ENCODE data around the gene ARHGAP29.
"Not testable (repeated sequence)": the region's sequence is repeated elsewhere in the genome, so short reads cannot be mapped to it uniquely, and the experiment has no call there.

ARHGAP29 gene

DNA sequence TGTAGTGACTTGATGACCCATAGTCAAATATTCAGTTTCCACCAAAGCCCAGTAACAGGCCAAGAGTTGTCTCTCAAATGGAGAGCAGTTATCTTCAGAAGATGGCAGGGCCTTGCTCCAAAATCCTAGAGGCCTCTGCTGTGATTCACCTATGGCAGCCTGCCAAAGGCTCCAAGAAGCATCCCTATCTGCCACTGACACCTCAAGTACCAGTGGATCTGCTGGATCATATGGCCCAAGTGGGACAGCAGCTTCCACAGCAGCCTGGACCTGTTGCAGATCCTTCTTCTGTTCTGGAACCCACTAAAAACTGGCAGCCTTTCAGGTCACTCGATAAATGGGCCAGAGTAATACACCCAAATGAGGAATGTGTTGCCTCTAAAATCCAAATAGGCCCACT is 73.3 kb downstream of the ARHGAP29 start:
- not testable (repeated sequence) for DNase-seq

DNA sequence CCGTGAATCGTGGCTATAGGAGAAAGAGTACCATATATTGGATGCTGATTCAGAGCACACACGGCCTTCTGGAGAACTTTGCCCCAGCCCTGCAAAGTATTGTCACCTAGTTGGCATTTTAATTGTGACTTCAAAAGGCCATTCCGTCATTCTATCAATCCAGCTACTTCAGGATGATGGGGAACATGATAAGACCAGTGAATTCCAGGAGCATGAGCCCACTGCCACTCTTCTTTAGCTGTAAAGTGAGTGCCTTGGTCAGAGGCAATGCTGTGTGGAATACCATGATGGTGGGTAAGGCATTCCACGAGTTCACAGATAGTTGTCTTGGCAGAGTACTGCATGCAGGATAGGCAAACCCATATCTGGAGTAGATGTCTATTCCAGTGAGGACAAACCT is 74.1 kb downstream of the ARHGAP29 start:
- not testable (repeated sequence) for DNase-seq

DNA sequence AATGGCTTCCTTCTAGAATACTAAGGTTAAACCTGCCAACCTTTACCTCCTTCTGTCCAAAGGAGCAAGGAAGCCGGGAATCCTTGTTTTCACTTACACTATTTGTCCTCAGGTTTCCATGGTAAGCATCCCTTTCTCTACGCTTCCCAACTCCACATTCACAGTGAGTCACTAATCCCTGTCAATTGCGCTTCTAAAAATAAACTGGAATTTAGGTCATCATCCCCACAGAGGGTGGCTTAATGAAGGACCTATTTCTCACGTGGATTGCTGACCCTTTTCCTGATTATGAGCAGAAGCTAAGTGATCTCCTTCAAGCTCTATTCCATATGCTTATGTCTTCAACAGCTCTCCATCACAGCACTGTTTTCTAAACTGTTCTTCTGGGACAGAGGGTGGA is 76.6 kb downstream of the ARHGAP29 start:
- DNase-seq: no peak

DNA sequence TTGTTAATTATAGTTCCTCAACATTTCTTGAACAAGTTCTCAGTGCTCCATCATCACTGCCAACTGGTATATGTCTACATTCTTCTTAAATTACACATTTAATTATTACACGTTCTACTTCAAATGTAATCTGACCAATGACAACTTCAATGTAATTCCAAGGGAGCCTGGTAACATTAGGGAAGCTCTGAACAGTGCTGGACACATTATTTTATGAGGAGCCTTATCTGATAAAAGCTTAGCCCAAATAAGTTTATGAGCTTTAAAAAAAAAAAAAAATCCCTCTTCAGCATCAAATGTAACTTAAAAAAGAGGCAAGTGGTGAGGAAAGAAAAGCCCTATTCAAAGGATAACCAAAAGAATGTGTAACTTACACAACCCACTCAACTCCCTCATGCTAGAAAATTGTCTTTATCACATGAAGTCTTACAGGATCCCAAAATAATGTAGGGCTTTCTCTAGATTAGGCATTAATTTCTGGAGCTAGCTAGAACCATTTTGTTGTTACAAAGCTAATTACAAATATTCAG is 81.2 kb downstream of the ARHGAP29 start:
- no peak for DNase-seq

DNA sequence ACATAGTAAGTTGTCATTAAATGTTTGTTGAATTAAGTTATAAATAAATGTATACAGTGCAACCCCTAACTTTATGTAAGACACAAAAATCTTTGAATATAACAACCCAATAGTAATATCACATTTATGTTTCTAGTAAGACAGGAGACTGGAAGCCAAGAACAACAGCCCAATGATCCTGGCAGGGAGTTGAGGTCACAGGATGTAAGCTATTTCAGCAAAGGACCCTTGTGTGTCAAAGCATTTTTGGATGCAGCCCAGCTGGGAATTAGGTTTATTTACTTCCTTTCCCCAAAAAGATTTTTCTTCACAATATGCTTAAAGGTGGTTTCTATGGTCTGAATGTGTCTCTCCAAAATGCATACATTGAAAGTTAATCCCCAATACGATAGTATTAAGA is 82.4 kb downstream of the ARHGAP29 start:
- no peak for DNase-seq

DNA sequence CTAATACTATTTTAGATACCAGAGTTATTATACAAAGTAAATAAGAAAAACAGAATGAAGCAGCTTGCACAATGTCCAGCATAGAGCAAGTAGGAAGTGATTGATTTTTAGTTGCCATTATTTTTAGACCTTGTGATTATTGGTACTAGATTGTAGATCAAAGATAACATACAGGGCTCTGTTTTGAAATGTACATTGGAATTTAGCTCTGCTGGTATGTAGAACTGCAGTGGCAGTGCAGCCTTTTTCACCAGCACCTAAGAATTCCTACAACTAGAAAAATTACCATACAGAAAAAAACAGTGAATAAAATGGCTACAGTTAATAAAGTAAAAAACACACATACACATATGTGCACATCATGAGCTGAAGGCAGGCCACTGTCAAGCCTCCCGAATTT is 84.3 kb downstream of the ARHGAP29 start:
- DNase-seq: no peak

DNA sequence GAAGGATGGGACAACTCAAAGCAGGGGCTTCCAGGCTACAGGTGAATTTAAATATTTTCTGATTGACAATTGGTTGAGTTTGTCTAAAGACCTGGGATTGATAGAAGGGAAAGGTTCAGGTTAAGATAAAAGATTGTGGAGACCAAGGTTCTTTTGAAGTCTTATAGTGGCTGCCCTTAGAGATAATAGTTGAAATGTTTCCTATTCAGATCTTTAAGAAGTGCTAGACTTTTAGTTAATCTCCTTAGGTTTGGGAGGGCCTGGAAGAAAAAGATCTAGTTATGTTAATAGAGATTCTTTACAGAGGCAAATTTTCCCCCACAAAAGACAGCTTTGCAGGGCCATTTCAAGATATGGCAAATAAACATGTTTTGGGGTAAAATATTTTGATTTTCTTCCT is 88.2 kb downstream of the ARHGAP29 start:
- not testable (repeated sequence) for DNase-seq

DNA sequence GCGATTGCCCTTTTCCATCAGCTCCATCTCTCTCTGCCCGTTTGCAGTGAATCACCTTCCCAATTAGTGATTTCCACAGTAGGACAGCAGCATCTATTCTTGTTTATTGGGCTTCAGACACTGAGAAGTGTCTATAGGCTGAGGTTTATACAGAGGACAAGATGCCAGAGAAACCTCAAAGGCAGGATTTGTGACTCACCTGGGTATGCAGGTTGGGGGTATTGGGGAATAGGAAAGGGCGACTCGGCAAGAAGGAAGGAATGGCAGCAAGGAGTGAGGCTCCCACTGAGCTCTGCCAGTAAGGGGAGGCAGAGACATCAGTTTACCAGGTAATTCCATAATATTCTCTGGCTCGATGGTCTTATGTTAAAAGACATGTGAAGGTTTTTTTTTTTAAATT is 91.1 kb downstream of the ARHGAP29 start:
- DNase-seq: no peak

DNA sequence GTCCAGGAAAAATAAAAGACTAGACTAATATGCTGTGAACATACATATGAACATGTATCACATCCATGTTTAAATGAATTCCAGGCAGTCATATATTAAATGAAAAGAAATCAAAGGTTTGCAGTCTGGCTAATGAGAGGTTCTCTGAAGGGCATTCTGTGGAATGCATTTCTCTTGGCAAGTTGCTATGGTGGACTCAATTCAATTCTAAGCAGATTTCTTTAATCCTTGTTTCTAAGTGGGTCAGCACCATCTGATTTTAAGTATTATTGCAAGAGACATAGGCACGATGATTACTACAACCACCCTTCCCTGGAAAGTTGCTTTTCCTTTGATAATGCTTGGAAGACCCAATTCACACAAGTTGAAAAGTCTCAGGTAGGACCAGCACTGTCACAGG is 92.5 kb downstream of the ARHGAP29 start:
- no peak for DNase-seq

DNA sequence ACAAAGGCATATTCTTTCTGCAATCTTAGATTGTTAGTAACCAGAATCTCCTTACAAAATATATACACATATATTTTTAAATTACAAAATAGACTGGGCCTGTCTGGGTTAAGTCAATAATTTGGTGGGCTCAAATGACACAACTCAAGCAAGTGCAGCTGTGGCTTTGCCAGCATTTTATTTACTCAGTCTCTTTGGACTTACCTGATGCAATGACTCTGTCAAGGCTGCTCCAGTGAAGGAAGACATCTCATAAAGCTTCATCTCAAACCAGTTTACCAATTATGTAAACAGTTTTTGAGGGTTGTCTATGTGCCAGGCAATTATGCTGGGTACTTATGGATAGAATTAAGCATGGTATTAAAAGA is 93.6 kb downstream of the ARHGAP29 start:
- no peak for DNase-seq

DNA sequence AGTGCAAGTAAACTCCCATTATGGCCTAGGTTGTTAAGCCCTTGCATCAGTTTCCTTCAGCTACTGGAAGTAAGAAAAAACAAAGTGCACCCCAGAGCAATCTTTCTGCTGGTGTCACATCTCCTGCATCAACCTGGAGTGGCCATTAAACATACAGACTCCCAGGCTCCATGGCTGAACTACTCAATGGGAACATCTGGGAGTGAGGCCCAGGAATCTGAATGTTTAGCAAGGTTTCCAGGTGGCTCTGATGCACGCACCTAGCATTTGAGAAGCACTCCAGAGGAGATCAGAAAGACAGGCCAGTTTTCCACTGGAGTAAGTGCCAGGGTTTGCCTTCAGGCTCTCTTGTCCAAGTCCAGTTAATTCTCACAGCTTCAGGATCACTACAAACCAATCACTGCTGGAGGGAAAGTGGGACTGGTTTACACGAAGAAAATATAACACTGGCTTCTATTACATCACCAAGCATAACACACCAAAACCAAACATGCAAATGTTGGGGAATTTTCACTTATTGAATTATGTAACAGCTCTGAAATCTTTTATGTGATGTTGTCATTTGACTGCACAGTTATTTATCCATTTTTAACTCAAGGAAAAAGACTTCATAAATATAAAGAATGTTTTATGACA is 94.1 kb downstream of the ARHGAP29 start:
- no peak for DNase-seq

DNA sequence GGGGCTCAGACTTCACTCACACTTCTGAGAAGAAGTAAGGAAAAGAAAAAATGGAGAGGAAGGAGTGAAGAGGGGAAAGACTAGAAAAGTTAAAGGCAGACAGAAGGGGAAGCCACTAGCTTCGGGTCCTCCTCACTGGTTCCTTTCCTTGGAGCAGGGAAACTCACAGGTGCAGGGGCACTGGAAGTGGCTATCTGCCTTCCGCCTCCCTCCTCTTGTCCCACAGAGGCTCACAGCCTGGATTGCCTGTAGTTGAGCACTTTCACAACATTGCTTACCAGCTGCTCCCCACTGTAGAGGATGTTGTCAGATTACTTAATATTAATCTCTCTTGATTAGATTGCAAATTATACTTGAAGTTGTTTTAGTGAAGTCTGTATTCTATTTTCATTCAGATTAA is 94.8 kb downstream of the ARHGAP29 start:
- no peak for DNase-seq

DNA sequence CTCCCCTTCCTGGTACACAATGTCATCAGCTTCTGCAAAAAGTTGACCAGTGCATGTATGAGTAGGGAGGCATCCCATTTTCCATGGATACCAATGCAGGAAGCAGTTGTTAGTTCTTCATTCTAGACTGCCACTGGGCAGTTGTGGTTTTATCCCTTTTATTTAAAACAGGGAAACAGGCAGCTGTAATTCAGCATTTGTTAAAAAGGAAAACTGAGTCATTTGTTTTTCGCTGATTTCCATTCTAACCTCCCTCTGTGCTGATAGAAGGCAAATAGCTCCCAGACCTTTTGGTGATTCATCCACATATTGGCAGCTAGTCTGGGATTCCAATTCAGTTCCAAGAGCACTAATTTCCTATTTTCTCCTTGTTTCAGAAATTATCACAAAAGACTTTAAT is 95.4 kb downstream of the ARHGAP29 start:
- no peak for DNase-seq

DNA sequence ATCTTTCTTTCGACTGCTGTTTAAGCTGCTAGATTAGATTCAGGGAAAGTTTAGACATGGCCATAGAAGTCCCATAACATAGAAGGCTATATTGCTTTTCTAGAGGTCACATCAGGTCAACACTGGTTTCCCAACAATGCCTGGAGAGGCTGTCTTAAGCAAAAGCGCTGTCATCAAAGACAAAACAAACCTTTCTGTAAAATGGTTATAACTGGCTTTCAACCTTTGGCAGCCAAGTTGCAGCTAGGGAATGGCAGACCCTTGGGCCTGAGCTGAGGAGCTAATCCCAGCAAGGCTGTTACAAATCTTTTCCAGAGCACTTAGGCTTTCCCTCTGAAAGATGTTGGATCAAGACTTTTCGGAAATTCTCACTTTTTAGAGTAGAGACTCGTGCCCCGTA is 105.3 kb downstream of the ARHGAP29 start:
- DNase-seq: no peak

DNA sequence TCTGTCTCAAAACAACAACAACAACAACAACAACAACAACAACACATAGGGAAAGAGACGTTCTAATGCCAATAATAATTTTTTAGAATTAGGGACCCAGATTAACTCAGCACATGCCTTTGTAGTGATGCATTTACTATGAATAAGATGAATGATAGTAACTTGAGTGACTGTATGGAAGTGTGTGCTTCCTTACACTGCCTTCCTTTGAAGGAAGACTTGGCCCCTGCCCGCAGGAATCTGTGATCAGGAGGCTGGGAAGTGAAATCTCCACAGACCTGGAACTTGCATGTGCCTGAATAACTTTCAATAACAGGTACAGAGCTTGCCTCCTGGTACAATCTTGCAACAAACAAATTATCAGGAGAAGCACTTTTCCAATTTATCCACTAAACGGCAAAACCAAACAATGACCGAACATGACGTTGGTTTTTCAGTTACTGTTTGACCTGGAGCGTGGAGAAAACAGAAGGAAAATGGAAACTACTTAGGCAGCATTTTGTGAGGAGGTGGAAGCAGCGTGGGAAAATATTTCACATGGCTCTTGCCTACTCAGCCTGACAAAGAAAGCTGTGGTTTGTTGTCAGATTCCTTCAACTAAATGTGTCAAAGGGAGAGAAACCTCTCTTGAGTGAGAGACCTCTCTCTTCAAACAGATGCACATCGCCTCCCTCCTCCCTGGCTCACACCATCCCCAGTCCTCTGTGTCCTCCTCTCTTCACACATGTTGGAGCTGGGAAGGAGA is 106.4 kb downstream of the ARHGAP29 start:
- DNase-seq: no peak

DNA sequence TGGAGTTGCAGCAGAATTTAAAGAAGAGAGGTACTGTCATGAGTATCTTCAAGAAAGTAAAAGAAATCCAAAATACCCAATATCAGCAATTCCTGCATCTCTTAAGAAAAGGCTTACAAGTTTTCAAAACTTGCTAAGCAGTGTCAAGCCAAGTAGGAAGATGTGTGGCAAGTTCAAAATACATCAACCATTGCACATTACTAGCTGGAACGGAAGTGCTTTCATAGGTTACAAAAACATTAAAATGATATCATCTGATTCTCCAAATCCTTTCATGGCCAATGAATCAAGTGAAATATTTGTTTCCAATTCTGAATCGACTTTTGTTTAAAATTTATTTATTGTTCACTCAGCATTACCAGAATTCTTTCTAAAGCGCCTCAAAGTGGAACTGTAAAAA is 110.7 kb downstream of the ARHGAP29 start:
- DNase-seq: no peak

DNA sequence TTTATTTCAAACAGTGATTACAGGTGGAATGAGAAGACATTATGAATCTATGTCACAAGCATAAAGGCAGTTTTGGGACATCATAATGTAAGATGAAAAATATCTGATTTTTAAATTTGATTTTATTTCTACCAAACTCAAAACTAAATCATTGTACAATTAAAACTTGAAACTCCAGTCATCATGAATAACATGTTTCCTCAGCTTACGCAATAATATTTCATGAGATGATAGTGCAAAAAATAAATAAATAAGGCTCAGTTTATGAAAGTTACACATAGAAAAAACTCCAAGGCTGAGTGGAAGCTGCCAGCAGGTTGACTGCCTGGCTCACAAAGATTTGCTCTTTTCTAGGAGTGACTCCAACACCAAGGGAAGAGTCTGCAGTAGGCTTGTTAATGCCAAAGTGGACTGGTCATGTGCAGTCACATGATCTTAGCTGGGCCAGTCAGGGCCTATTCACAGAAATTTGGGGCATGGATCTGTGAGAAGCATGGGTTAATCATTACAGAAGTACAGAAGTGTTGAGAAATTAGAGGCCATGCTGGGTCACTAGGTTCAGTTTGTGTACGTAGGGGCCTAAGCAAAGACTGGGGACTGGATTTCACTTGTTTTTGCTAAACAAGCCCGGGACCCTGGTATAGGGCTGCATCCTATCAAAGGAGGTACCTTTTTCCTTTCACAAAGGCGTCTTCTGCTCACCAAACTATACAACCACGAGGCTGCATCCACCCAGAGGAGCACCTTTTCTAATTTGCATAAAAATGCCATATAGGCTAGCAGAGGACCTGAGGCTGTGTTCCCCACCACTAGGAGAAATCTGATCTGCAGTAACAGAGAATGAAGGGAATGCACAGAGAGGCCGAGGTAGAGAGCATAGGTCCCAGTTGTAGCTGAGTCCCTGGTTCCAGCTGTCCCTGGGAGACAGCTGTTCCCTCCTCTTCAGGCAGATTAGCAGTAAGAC is 111.6 kb downstream of the ARHGAP29 start:
- no peak for DNase-seq

DNA sequence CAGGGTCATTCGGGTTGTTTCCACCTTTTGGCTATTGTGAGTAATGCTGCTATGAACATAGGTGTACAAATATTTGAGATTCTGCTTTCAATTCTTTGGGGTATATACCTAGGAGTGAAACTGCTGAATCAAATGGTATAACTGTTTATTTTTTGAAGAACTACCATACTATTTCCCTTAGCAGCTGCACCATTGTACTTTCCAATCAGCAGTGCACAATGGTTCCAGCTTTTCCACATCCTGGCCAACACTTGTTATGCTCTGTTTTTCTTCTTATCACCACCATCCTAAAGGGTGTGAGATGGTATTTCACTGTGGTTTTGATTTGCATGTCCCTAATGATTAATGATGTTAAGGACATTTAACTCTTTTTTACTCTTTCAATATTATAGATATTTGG is 112.8 kb downstream of the ARHGAP29 start:
- DNase-seq: no peak

DNA sequence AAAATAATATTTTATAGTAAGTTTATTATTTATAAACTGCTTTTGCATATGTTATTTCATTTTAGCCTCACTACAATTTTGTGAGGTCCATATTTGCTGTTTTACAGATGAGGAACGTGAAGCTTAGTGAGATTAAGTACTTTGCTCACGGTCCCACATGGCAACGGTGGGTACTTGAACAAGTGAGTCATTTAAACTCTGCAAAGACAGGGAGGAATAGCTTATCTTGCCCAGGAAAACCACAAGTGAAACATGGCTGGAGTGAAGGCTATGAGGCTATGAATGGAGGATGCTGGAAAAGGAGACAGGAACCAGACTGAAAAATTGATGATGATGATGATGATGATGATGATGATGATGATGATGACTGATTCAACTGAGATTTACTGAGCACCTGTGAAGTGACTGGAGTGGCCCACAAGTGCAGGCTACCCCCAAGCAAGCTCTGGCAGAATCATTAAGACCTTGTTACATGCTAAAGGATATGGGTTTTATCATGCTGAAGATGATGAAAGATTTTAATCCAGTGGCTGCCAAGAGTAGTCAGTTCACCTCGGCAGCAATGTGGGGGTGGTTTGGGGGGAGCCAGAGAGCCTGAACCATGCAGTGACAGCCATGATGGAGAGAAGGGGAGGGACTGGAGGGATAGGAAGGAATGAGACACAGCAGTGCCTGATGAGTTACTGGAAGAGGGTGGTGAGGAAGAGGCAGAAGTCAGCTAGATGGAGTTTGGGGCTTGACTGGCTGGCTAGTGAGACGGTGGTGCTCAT is 115.0 kb downstream of the ARHGAP29 start:
- DNase-seq: no peak

Data from AML-193 (cell line).